Amygdala (tissue), 56 donors: Measurements from ENCODE around the gene KIRREL3.

Experiments used
- DNase-seq, 56 donors: peaks; one replicate each; lab custom pipeline; 2025; lab: John Stamatoyannopoulos, UW

KIRREL3 gene

GRCh38 chr11:126422446-126422845 lies 578.1 kb downstream of the KIRREL3 start:
- DNase-seq, result no peak

GRCh38 chr11:126421271-126421671 lies 579.3 kb downstream of the KIRREL3 start:
- DNase-seq, result peak in 4 of 56 donors; percentile 15 to 43 (median 20)

GRCh38 chr11:126420698-126421256 lies 579.8 kb downstream of the KIRREL3 start:
- DNase-seq, result no peak

GRCh38 chr11:126419801-126420697 lies 580.5 kb downstream of the KIRREL3 start:
- DNase-seq, result peak in 1 of 56 donors; percentile 3

GRCh38 chr11:126418887-126419286 lies 581.7 kb downstream of the KIRREL3 start:
- no peak for DNase-seq

- DNase-seq, result no peak
These were observed 583.3 kb downstream of the KIRREL3 start for GRCh38 chr11:126417091-126417862.

- DNase-seq, result peak in 55 of 56 donors; percentile 26 to 90 (median 75)
These were observed 584.0 kb downstream of the KIRREL3 start for GRCh38 chr11:126416542-126417090.

GRCh38 chr11:126415669-126416420 lies 584.7 kb downstream of the KIRREL3 start:
- peak in 43 of 56 donors; percentile 16 to 76 (median 47) for DNase-seq

- peak in 48 of 56 donors; percentile 11 to 85 (median 51) for DNase-seq
These were observed 585.4 kb downstream of the KIRREL3 start for GRCh38 chr11:126415128-126415527.

GRCh38 chr11:126414615-126415014 lies 586.0 kb downstream of the KIRREL3 start:
- peak in 15 of 56 donors; percentile 10 to 47 (median 28) for DNase-seq

GRCh38 chr11:126413843-126414405 lies 586.6 kb downstream of the KIRREL3 start:
- no peak for DNase-seq

- no peak for DNase-seq
These were observed 587.1 kb downstream of the KIRREL3 start for GRCh38 chr11:126413426-126413825.

- DNase-seq, result no peak
These were observed 588.6 kb downstream of the KIRREL3 start for GRCh38 chr11:126411971-126412381.

GRCh38 chr11:126410649-126411048 lies 589.9 kb downstream of the KIRREL3 start:
- DNase-seq, result peak in 3 of 56 donors; percentile 13 to 37 (median 22)

- DNase-seq, result no peak
These were observed 591.0 kb downstream of the KIRREL3 start for GRCh38 chr11:126409620-126409985.

- DNase-seq, result no peak
These were observed 591.5 kb downstream of the KIRREL3 start for GRCh38 chr11:126408901-126409619.

GRCh38 chr11:126408496-126408895 lies 592.1 kb downstream of the KIRREL3 start:
- no peak for DNase-seq

- no peak for DNase-seq
These were observed 592.8 kb downstream of the KIRREL3 start for GRCh38 chr11:126407682-126408288.
